GM19193 (cell line): Measurements from ENCODE around the gene KDM3B.
A peak's percentile ranks its signal among the peaks of the same experiment; 100 is the strongest.

Experiments
- POLR2A ChIP-seq: IDR thresholded peaks from 4 replicates; pipeline ENCODE4 v1.6.1; 2011; ENCODE audit not compliant: insufficient read depth, insufficient read length; ENCODE audit errors: extremely low read depth

KDM3B gene, protein sequence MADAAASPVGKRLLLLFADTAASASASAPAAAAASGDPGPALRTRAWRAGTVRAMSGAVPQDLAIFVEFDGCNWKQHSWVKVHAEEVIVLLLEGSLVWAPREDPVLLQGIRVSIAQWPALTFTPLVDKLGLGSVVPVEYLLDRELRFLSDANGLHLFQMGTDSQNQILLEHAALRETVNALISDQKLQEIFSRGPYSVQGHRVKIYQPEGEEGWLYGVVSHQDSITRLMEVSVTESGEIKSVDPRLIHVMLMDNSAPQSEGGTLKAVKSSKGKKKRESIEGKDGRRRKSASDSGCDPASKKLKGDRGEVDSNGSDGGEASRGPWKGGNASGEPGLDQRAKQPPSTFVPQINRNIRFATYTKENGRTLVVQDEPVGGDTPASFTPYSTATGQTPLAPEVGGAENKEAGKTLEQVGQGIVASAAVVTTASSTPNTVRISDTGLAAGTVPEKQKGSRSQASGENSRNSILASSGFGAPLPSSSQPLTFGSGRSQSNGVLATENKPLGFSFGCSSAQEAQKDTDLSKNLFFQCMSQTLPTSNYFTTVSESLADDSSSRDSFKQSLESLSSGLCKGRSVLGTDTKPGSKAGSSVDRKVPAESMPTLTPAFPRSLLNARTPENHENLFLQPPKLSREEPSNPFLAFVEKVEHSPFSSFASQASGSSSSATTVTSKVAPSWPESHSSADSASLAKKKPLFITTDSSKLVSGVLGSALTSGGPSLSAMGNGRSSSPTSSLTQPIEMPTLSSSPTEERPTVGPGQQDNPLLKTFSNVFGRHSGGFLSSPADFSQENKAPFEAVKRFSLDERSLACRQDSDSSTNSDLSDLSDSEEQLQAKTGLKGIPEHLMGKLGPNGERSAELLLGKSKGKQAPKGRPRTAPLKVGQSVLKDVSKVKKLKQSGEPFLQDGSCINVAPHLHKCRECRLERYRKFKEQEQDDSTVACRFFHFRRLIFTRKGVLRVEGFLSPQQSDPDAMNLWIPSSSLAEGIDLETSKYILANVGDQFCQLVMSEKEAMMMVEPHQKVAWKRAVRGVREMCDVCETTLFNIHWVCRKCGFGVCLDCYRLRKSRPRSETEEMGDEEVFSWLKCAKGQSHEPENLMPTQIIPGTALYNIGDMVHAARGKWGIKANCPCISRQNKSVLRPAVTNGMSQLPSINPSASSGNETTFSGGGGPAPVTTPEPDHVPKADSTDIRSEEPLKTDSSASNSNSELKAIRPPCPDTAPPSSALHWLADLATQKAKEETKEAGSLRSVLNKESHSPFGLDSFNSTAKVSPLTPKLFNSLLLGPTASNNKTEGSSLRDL (N-terminal part only)

GRCh38 chr5:138352071-138352721 lies at the start of gene KDM3B:
Gene KDM3B, plus strand, starts transcription at chr5:138352685. Its CDS starts 111 bp downstream, at chr5:138352796.
- TF ChIP-seq POLR2A, result peak; percentile 10

GRCh38 chr5:138303372-138303771 lies 49.1 kb upstream of the KDM3B start:
- TF ChIP-seq POLR2A, result no peak

DNA sequence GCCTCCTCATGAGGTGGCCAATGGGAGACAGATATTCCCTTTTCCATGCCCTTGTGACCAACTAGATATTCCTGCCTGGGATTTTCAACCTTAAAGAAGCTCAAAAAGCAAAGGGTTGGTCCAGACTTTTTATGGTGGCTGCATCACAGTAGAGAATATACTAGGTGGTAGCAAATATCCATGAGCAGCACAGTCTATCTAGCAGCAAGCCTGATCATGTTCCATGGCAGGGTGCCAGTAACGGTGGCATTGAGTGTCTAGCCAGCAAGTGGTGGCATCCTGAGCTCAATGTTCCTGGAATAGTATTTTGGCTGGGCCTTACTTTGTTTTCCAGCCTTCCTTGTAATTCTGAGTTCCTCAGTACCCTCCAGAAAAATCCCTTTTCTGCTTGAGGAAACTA lies 46.7 kb upstream of the KDM3B start:
- TF ChIP-seq POLR2A, result no peak

GRCh38 chr5:138315751-138316278 lies 36.7 kb upstream of the KDM3B start:
- TF ChIP-seq POLR2A, result no peak

- no peak for TF ChIP-seq POLR2A
Observed at GRCh38 chr5:138316355-138316754, 36.1 kb upstream of the KDM3B start.

DNA sequence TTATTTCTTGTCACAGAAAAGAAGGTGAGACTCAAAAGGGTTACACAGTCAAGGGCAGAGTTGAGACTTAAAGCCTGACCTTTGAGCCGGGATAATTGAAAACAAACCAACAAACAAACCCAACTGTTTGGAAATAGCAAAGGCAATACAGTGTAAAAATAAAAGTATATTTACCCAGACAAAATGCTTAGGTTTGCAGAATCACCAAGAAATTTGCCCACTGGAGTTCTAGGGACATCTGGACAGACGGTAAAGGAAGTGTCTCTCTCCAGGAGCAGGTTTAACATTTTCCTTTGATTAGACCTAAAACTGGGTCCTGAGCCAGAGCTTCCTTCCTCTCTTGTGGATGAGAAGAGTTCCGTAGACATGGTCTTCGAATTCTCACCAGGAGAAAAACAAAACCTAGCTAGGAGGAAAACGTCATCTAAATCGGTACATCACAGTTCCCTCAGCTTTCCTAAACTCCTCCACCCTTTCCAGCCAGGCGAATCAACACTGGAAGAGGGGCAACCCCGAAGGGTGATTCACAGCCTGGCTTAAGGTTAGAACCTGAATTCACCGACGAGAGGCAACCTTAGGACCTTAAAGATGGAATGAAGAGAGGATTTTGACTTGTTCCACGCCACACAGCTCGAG lies 21.6 kb upstream of the KDM3B start:
- no peak for TF ChIP-seq POLR2A

GRCh38 chr5:138331449-138332368 lies 20.8 kb upstream of the KDM3B start, which contains the start of gene CDC25C:
Gene CDC25C, minus strand, starts transcription at chr5:138331804. Its CDS starts 624 bp downstream, at chr5:138331180.
- peak; percentile 71 for TF ChIP-seq POLR2A

- no peak for TF ChIP-seq POLR2A
Observed at GRCh38 chr5:138334867-138335447, 17.5 kb upstream of the KDM3B start.

- TF ChIP-seq POLR2A, result no peak
Observed at GRCh38 chr5:138336952-138337684, 15.4 kb upstream of the KDM3B start.

- TF ChIP-seq POLR2A, result peak; percentile 100
Observed at GRCh38 chr5:138337685-138338410, 14.6 kb upstream of the KDM3B start, which contains the start of gene FAM53C. Gene FAM53C, plus strand, starts transcription at chr5:138338266. Its CDS starts 3,070 bp downstream, at chr5:138341336.
